IPS-15b (cell line): Measurements from ENCODE around the gene POLR3F.

ENCODE experiments used
- H3K27me3 ChIP-seq: one replicate; pipeline ENCODE4 v1.6.1; 2013; ENCODE audit warnings: low read length; ENCODE audit not compliant: control insufficient read depth, insufficient read depth
- H3K36me3 ChIP-seq: one replicate; pipeline ENCODE4 v1.6.1; 2013; ENCODE audit warnings: low read length; ENCODE audit not compliant: control insufficient read depth, insufficient read depth
- H3K4me1 ChIP-seq: one replicate; pipeline ENCODE4 v1.6.1; 2013; ENCODE audit warnings: mild to moderate bottlenecking, low read length; ENCODE audit not compliant: control insufficient read depth, insufficient read depth
- H3K4me3 ChIP-seq: one replicate; pipeline ENCODE4 v1.5.1; 2013; ENCODE audit warnings: low read depth, low read length
- H3K9ac ChIP-seq: one replicate; pipeline ENCODE4 v1.6.1; 2013; ENCODE audit warnings: low read depth, mild to moderate bottlenecking, low read length
- H3K9me3 ChIP-seq: one replicate; pipeline ENCODE4 v1.6.1; 2013; ENCODE audit warnings: mild to moderate bottlenecking, low read length; ENCODE audit not compliant: control insufficient read depth, insufficient read depth

Gene POLR3F

GRCh38 chr20:18466894-18467730 is at the start of gene POLR3F, which contains the start of gene DZANK1:
POLR3F (plus strand) TSS chr20:18467390; CDS start chr20:18467507, 117 bp downstream.
DZANK1 (minus strand) TSS chr20:18467030; CDS start chr20:18465358, 1,672 bp downstream.
- H3K9me3 ChIP-seq: no peaks in the 10 kb centered on the region
- H3K36me3 ChIP-seq: no peaks in the 10 kb centered on the region
- H3K9ac ChIP-seq: peak within 1 kb of the TSS; percentile 92
- H3K27me3 ChIP-seq: no peaks in the 10 kb centered on the region
- H3K4me1 ChIP-seq: peaks cover 3% of the 10 kb centered on the region
- H3K4me3 ChIP-seq: peak within 1 kb of the TSS; percentile 98

- H3K36me3 ChIP-seq: no peaks in the 10 kb centered on the region
- no peaks in the 10 kb centered on the region for H3K27me3 ChIP-seq
- no peaks in the 10 kb centered on the region for H3K4me1 ChIP-seq
- H3K4me3 ChIP-seq: no peak overlapping the region
- H3K9ac ChIP-seq: no peak overlapping the region
- no peaks in the 10 kb centered on the region for H3K9me3 ChIP-seq
These were observed 45.6 kb upstream of the POLR3F start for GRCh38 chr20:18421608-18422007.

GRCh38 chr20:18427214-18427613 is 40.0 kb upstream of the POLR3F start:
- no peaks in the 10 kb centered on the region for H3K27me3 ChIP-seq
- no peaks in the 10 kb centered on the region for H3K4me1 ChIP-seq
- no peak overlapping the region for H3K4me3 ChIP-seq
- H3K9me3 ChIP-seq: no peaks in the 10 kb centered on the region
- no peak overlapping the region for H3K9ac ChIP-seq
- H3K36me3 ChIP-seq: no peaks in the 10 kb centered on the region

- no peaks in the 10 kb centered on the region for H3K36me3 ChIP-seq
- H3K4me3 ChIP-seq: no peak overlapping the region
- no peak overlapping the region for H3K9ac ChIP-seq
- H3K4me1 ChIP-seq: no peaks in the 10 kb centered on the region
- H3K9me3 ChIP-seq: no peaks in the 10 kb centered on the region
- H3K27me3 ChIP-seq: no peaks in the 10 kb centered on the region
These were observed 38.6 kb upstream of the POLR3F start for GRCh38 chr20:18428490-18429173.

GRCh38 chr20:18430172-18430826 is 36.9 kb upstream of the POLR3F start:
- H3K27me3 ChIP-seq: no peaks in the 10 kb centered on the region
- no peaks in the 10 kb centered on the region for H3K9me3 ChIP-seq
- no peak overlapping the region for H3K9ac ChIP-seq
- no peaks in the 10 kb centered on the region for H3K4me1 ChIP-seq
- H3K4me3 ChIP-seq: no peak overlapping the region
- H3K36me3 ChIP-seq: no peaks in the 10 kb centered on the region

- H3K36me3 ChIP-seq: no peaks in the 10 kb centered on the region
- H3K4me3 ChIP-seq: no peak overlapping the region
- H3K9ac ChIP-seq: no peak overlapping the region
- H3K9me3 ChIP-seq: no peaks in the 10 kb centered on the region
- H3K27me3 ChIP-seq: no peaks in the 10 kb centered on the region
- no peaks in the 10 kb centered on the region for H3K4me1 ChIP-seq
These were observed 36.0 kb upstream of the POLR3F start for GRCh38 chr20:18431206-18431605.

- Histone ChIP-seq H3K9me3 (no peaks in the 10 kb centered on the region), H3K4me1 (no peaks in the 10 kb centered on the region), H3K27me3 (no peaks in the 10 kb centered on the region), H3K9ac (no peak overlapping the region), H3K4me3 (no peak overlapping the region), H3K36me3 (no peaks in the 10 kb centered on the region)
These were observed 30.3 kb upstream of the POLR3F start for GRCh38 chr20:18436847-18437246.

- no peaks in the 10 kb centered on the region for H3K27me3 ChIP-seq
- H3K4me3 ChIP-seq: no peak overlapping the region
- H3K36me3 ChIP-seq: no peaks in the 10 kb centered on the region
- no peaks in the 10 kb centered on the region for H3K4me1 ChIP-seq
- H3K9me3 ChIP-seq: no peaks in the 10 kb centered on the region
- no peak overlapping the region for H3K9ac ChIP-seq
These were observed 26.8 kb upstream of the POLR3F start for GRCh38 chr20:18440403-18440802.

- H3K27me3 ChIP-seq: no peaks in the 10 kb centered on the region
- H3K9me3 ChIP-seq: no peaks in the 10 kb centered on the region
- no peak overlapping the region for H3K4me3 ChIP-seq
- no peaks in the 10 kb centered on the region for H3K4me1 ChIP-seq
- H3K9ac ChIP-seq: no peak overlapping the region
- no peaks in the 10 kb centered on the region for H3K36me3 ChIP-seq
These were observed 23.3 kb upstream of the POLR3F start for GRCh38 chr20:18443886-18444285.

- H3K4me3 ChIP-seq: no peak overlapping the region
- no peaks in the 10 kb centered on the region for H3K4me1 ChIP-seq
- H3K9me3 ChIP-seq: no peaks in the 10 kb centered on the region
- no peaks in the 10 kb centered on the region for H3K27me3 ChIP-seq
- no peak overlapping the region for H3K9ac ChIP-seq
- H3K36me3 ChIP-seq: no peaks in the 10 kb centered on the region
These were observed 10.6 kb upstream of the POLR3F start for GRCh38 chr20:18456600-18456999.

- no peak overlapping the region for H3K9ac ChIP-seq
- peak overlapping the region; percentile 98 for H3K4me3 ChIP-seq
- H3K4me1 ChIP-seq: peaks cover 3% of the 10 kb centered on the region
- H3K9me3 ChIP-seq: no peaks in the 10 kb centered on the region
- no peaks in the 10 kb centered on the region for H3K27me3 ChIP-seq
- H3K36me3 ChIP-seq: no peaks in the 10 kb centered on the region
These were observed 1.5 kb upstream of the POLR3F start for GRCh38 chr20:18465536-18466200.
